GM13976 (cell line): Measurements from ENCODE around the gene NDFIP2.

Source experiments
- DNase-seq: peaks from one replicate; pipeline ENCODE4 v3.0.0; 2012; ENCODE audit warnings: low spot score
- CTCF ChIP-seq: IDR thresholded peaks from 2 replicates; pipeline ENCODE4 v1.5.1; 2012; ENCODE audit warnings: borderline replicate concordance, mild to moderate bottlenecking; ENCODE audit not compliant: insufficient read depth; ENCODE audit errors: extremely low read depth, missing control alignments, control extremely low read depth
- in situ Hi-C: fragments of 300-500 bp; cut with MboI; formaldehyde crosslinking; loops from one replicate; pipeline ENCODE4 v1.12.0; 2022; ENCODE audit warnings: low sequenced_read_pairs, mixed read lengths, inconsistent platforms; ENCODE audit not compliant: unreplicated experiment

NDFIP2 gene

DNA sequence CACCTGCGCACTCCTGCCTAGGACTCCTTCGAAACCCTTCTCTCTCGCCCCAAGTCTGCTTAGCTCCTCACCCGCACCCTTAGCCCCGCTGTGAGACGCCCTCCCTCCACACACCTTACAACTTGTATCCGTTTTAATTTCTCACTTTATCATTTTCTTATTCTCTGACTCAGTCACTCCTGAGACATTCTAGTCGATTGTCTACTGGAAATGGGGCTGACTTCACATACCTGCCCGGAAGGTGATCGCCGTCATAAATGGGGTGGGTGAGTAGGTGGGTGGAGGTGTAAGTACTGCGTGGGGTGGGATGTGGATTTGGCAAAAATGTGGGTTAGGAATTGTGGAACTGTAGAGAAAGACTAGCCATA, 714 bp downstream of the NDFIP2 start:
- TF ChIP-seq CTCF, result no peak
- DNase-seq, result peak; percentile 26
- in situ Hi-C loops, result no loop called here

DNA sequence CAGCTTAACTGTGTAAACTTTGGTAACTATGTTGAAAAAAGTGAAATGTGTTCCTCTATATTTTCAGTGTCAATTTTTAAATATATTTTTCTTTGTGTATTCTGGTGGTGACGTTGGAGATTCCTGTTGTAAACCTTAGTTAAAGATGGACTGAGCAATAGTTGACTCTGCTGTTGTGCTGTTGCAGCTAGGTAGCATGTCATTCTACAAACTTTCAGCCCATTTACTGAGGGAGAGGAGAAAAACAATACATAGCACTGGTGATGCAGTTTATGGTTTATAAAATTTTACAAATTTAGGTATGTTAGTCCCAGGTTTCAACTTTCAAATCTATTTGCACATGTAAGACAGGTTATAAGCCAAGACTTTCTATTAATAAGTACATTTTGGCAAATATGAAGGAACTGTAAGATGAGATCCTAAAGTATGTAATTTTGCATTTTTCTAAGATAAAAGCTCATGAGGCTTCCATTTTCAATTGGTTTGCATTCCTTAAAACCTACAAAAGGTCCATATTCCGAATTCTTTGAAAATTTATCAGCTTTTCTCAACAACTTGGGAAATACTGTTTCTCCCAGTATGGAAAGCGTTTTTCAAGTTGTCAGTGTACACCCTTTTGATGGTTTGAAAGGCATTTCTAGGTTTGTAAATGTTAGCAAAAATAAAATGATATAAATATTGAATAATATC, 1.5 kb downstream of the NDFIP2 start:
- TF ChIP-seq CTCF, result no peak
- in situ Hi-C loops, result no loop called here
- DNase-seq, result no peak

GRCh38 chr13:79483086-79483706, 2.2 kb downstream of the NDFIP2 start:
- no peak for TF ChIP-seq CTCF
- no peak for DNase-seq
- in situ Hi-C loops, result no loop called here

DNA sequence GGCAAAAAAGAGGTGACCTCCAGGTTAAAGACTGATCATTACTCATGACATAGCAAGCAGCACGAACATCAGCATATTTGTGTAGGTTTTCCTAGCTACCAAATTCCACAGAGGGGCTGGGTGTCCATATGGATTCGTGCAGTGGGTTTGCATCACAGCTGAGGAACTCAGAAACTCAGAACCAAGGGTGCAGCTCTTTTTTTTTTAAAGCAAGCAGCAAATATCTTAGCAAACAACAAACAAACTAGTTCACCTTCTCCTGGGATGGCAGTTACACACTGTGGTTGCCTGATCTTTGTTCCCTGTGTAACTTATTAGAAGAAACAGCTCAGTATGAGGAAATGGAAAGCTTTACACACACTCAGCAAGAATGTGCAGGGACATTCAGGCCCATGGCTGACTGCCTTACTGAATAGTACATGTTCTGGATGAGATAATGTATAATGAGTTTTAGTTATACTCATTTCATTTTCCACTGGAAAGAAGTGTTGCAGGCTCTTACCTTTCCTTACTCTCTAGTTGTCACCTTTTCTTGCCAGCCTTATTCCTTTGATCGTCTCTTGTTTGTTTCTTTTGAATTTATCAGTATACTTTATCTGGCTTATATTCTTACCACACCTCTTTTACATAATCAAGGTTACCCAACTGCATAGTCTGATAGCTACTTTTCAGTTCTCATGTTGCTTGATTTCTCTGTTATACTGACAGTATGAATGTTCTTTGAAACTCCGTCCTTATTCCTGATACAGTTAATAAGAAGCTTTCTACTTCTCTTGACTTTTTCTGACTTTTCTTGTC, 4.3 kb downstream of the NDFIP2 start:
- TF ChIP-seq CTCF, result no peak
- no peak for DNase-seq
- in situ Hi-C loops, result no loop called here

DNA sequence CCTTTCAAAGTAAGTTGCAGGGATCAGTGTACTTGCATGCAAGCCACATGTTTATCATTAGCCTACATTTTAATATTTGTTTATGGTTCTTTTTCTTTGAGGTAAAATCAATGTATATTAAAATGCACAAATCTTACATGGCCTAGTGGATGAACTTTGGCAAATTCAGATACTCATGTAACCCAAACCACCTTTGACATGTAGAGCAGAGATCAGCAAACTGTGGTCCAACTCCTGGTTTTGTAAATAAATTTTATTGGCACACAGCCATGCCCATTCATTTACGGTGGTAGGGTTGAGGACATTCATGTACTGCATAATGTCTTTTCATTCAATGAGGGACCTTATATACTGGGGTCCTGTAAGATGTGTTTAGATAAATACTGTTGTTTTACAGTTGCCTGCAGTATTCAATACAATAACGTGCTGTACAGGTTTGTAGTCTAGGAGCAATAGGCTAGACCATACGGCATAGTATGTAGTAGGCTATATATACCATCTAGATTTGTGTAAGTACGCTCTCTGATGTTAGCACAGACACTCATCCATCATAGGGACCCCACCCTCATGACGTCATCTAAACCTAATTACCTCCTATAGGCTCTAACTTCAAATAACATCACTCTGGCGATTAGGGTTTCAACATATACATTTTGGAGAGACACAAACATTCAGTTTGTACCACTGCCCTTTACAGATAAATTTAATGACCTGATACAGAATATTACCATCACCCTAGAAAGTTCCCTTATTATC, 5.7 kb downstream of the NDFIP2 start:
- in situ Hi-C loops, result no loop called here
- no peak for TF ChIP-seq CTCF
- no peak for DNase-seq

DNA sequence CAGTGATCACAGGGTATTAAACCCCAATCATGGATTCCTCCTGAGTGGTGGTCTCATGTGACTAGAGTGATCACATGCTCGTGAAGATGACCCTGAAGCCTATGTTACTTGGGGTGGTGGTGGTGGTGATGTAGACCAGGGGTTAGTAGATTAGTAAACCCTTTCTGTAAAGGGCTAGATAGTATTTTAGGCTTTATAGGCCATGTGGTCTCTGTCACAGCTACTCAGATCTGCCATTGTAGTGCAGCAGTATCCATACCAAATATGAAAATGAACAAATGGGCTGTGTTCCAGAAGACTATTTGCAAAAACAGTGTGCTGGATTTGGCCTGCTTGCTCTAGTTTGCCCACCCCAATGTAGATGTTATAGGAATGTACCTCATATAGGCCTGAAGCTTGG, 9.4 kb downstream of the NDFIP2 start:
- in situ Hi-C loops, result no loop called here
- TF ChIP-seq CTCF, result no peak
- no peak for DNase-seq
